MCF 10A (cell line): ENCODE measurements around the gene HOXB5. TPM values are rescaled to one million over a fixed set of nuclear protein-coding genes. Genes with fewer than 3 reads are reported as not detected.

Source experiments
- BruUV-seq: library from RNA; stranded (reverse); fragments of 400-500 nt; replicated peaks from 2 replicates; lab custom pipeline; 2021; lab: Mats Ljungman, UMichigan
- CTCF ChIA-PET: fragments of 300-600 bp; sonication (Branson Sonifier 250); formaldehyde crosslinking; extraction: SDS; loops from one replicate; lab custom pipeline; 2021; ENCODE audit warnings: antibody characterized with exemption, inconsistent platforms; lab: Yijun Ruan, JAX
- POLR2A ChIA-PET: fragments of 300-600, 350-650 bp; sonication (Branson Sonifier 250); formaldehyde crosslinking; extraction: SDS; loops from one replicate; lab custom pipeline; 2020; ENCODE audit warnings: antibody characterized with exemption, inconsistent platforms; lab: Yijun Ruan, JAX
- DNase-seq: peaks from one replicate; pipeline ENCODE4 v3.0.0-alpha.2; 2018; ENCODE audit not compliant: unreplicated experiment
- H3K27ac Mint-ChIP-seq: one replicate; pipeline ENCODE4 v1.8.0; 2022; ENCODE audit warnings: mild to moderate bottlenecking, low read depth, mixed read lengths; ENCODE audit not compliant: unreplicated experiment
- H3K27me3 Mint-ChIP-seq: one replicate; pipeline ENCODE4 v1.8.0; 2022; ENCODE audit warnings: mixed read lengths; ENCODE audit not compliant: insufficient read depth, unreplicated experiment
- H3K36me3 Mint-ChIP-seq: one replicate; pipeline ENCODE4 v1.8.0; 2022; ENCODE audit warnings: mild to moderate bottlenecking, moderate library complexity, mixed read lengths; ENCODE audit not compliant: insufficient read depth, unreplicated experiment
- H3K4me1 Mint-ChIP-seq: one replicate; pipeline ENCODE4 v1.8.0; 2022; ENCODE audit warnings: mixed read lengths; ENCODE audit not compliant: insufficient read depth, unreplicated experiment
- H3K4me3 Mint-ChIP-seq: one replicate; pipeline ENCODE4 v1.8.0; 2022; ENCODE audit warnings: mild to moderate bottlenecking, moderate library complexity, mixed read lengths; ENCODE audit not compliant: unreplicated experiment
- H3K9me3 Mint-ChIP-seq: one replicate; pipeline ENCODE4 v1.8.0; 2022; ENCODE audit warnings: mixed read lengths; ENCODE audit not compliant: unreplicated experiment
- CTCF ChIP-seq: fragments of 200-600 bp; IDR thresholded peaks from one replicate; pipeline ENCODE4 v1.8.0; 2022; ENCODE audit warnings: antibody characterized with exemption, mild to moderate bottlenecking; ENCODE audit not compliant: unreplicated experiment
- intact Hi-C: fragments of 100-400 bp; cut with micrococcal nuclease; formaldehyde crosslinking; loops from 2 replicates; pipeline ENCODE4 v1.14.1; 2022
- total RNA-seq: library from RNA; stranded (reverse); gene quantifications from 2 replicates; pipeline ENCODE4 v1.2.3, GENCODE V29; 2022

HOXB5 gene
- total RNA-seq, 1 experiment from 2014 or later: not detected

GRCh38 chr17:48609759-48610281 lies 16.2 kb upstream of the HOXB5 start:
- H3K4me1 Mint-ChIP-seq: peaks cover 2% of the 10 kb centered on the region
- no peak for DNase-seq
- intact Hi-C loops: no loop called here
- H3K27ac Mint-ChIP-seq: no peak overlapping the region
- H3K9me3 Mint-ChIP-seq: no peaks in the 10 kb centered on the region
- no peaks in the 10 kb centered on the region for H3K36me3 Mint-ChIP-seq
- peaks cover 97% of the 10 kb centered on the region for H3K27me3 Mint-ChIP-seq
- TF ChIP-seq CTCF: no peak
- no peak overlapping the region for H3K4me3 Mint-ChIP-seq
- ChIA-PET CTCF (interaction anchor here (0.7 to 1.3 kb wide), 5 partner anchors 13 to 409 kb away, joined by 3 to 4 read pairs (median 3); no protein-coding TSS in a partner anchor), POLR2A (interaction anchor here (0.5 kb wide), 1 partner anchor 131 kb away, joined by 3 read pairs; no protein-coding TSS in a partner anchor)
- no TSS peak for BruUV-seq

- no peak for TF ChIP-seq CTCF
- H3K27me3 Mint-ChIP-seq: peaks cover 97% of the 10 kb centered on the region
- CTCF ChIA-PET: interaction anchor here (0.6 to 1.3 kb wide), 7 partner anchors 8 to 436 kb away, joined by 3 to 6 read pairs (median 3); no protein-coding TSS in a partner anchor
- intact Hi-C loops: no loop called here
- H3K36me3 Mint-ChIP-seq: no peaks in the 10 kb centered on the region
- no peak overlapping the region for H3K4me3 Mint-ChIP-seq
- no peak overlapping the region for H3K27ac Mint-ChIP-seq
- POLR2A ChIA-PET: interaction anchor here (0.5 to 0.6 kb wide), 3 partner anchors 130 to 476 kb away, joined by 3 read pairs; no protein-coding TSS in a partner anchor
- no peak for DNase-seq
- BruUV-seq: no TSS peak
- peaks cover 5% of the 10 kb centered on the region for H3K4me1 Mint-ChIP-seq
- no peaks in the 10 kb centered on the region for H3K9me3 Mint-ChIP-seq
Measured at GRCh38 chr17:48609033-48609432, 15.5 kb upstream of the HOXB5 start.

- Mint-ChIP-seq H3K27me3 (peaks cover 97% of the 10 kb centered on the region), H3K36me3 (no peaks in the 10 kb centered on the region), H3K27ac (no peak overlapping the region), H3K4me1 (peaks cover 5% of the 10 kb centered on the region), H3K4me3 (no peak overlapping the region), H3K9me3 (no peaks in the 10 kb centered on the region)
- DNase-seq: no peak
- intact Hi-C loops: no loop called here
- no peak for TF ChIP-seq CTCF
- POLR2A ChIA-PET: interaction anchor here (0.6 kb wide), 1 partner anchor 475 kb away, joined by 3 read pairs; no protein-coding TSS in a partner anchor
- CTCF ChIA-PET: interaction anchor here (0.6 to 1.3 kb wide), 4 partner anchors 9 to 435 kb away, joined by 3 to 6 read pairs (median 4); no protein-coding TSS in a partner anchor
- BruUV-seq: no TSS peak
Measured at GRCh38 chr17:48608494-48608834, 14.9 kb upstream of the HOXB5 start.

GRCh38 chr17:48606892-48607614 lies 13.5 kb upstream of the HOXB5 start:
- H3K9me3 Mint-ChIP-seq: no peaks in the 10 kb centered on the region
- CTCF ChIA-PET: interaction anchor here (0.6 to 1.1 kb wide), 4 partner anchors 28 to 303 kb away, joined by 3 read pairs; no protein-coding TSS in a partner anchor
- BruUV-seq: no TSS peak
- POLR2A ChIA-PET: interaction anchor here (0.6 to 0.8 kb wide), 2 partner anchors 66 to 141 kb away, joined by 3 to 5 read pairs; no protein-coding TSS in a partner anchor
- no peak overlapping the region for H3K4me3 Mint-ChIP-seq
- no peaks in the 10 kb centered on the region for H3K36me3 Mint-ChIP-seq
- H3K27me3 Mint-ChIP-seq: peaks cover 90% of the 10 kb centered on the region
- peaks cover 5% of the 10 kb centered on the region for H3K4me1 Mint-ChIP-seq
- intact Hi-C loops: no loop called here
- no peak overlapping the region for H3K27ac Mint-ChIP-seq
- no peak for TF ChIP-seq CTCF
- DNase-seq: no peak
